ENCODE data around the gene EFS. TPM values are rescaled to one million over a fixed set of nuclear protein-coding genes. Genes with fewer than 3 reads are reported as not detected.

The EFS gene
- total and polyA plus RNA-seq, 3 donors from 2014 or later, result 7.6 to 10.5 (median 10.3) TPM

- Histone ChIP-seq H3K4me1 (peaks cover 7% of the 10 kb centered on the region), H3K27me3 (no peaks in the 10 kb centered on the region), H3K27ac (no peak overlapping the region), H3K4me3 (no peak overlapping the region), H3K9me3 (no peaks in the 10 kb centered on the region), H3K36me3 (ENCODE audit: low read depth, missing control alignments) (no peaks in the 10 kb centered on the region)
- intact Hi-C loops (cut with DNase I; ENCODE audit: low total_unique reads), result no loop called here
- TF ChIP-seq POLR2A (IDR thresholded peaks at IDR 0.05), result no peak
- TF ChIP-seq, protein P1, sequence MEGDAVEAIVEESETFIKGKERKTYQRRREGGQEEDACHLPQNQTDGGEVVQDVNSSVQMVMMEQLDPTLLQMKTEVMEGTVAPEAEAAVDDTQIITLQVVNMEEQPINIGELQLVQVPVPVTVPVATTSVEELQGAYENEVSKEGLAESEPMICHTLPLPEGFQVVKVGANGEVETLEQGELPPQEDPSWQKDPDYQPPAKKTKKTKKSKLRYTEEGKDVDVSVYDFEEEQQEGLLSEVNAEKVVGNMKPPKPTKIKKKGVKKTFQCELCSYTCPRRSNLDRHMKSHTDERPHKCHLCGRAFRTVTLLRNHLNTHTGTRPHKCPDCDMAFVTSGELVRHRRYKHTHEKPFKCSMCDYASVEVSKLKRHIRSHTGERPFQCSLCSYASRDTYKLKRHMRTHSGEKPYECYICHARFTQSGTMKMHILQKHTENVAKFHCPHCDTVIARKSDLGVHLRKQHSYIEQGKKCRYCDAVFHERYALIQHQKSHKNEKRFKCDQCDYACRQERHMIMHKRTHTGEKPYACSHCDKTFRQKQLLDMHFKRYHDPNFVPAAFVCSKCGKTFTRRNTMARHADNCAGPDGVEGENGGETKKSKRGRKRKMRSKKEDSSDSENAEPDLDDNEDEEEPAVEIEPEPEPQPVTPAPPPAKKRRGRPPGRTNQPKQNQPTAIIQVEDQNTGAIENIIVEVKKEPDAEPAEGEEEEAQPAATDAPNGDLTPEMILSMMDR (IDR thresholded peaks at IDR 0.05), result no peak
- WGBS, 2 donors, result 80 to 82% methylated on average over 8 to 11 of the region's 11 CpGs
- no peak for DNase-seq
Measured at GRCh38 chr14:23360496-23360895, 4.5 kb downstream of the EFS start.

- no peak for DNase-seq
- TF ChIP-seq, protein P1 (IDR thresholded peaks at IDR 0.05), result no peak
- no peak for TF ChIP-seq POLR2A (IDR thresholded peaks at IDR 0.05)
- H3K27me3 ChIP-seq, result no peaks in the 10 kb centered on the region
- no peak overlapping the region for H3K27ac ChIP-seq
- no peaks in the 10 kb centered on the region for H3K36me3 ChIP-seq (ENCODE audit: low read depth, missing control alignments)
- peaks cover 7% of the 10 kb centered on the region for H3K4me1 ChIP-seq
- intact Hi-C loops (cut with DNase I; ENCODE audit: low total_unique reads), result no loop called here
- WGBS, 2 donors, result 86% methylated on average over 20 to 22 of the region's 22 CpGs
- H3K9me3 ChIP-seq, result no peaks in the 10 kb centered on the region
- H3K4me3 ChIP-seq, result no peak overlapping the region
Measured at GRCh38 chr14:23359722-23360447, 5.1 kb downstream of the EFS start.

- H3K4me3 ChIP-seq, result no peak overlapping the region
- H3K9me3 ChIP-seq, result no peaks in the 10 kb centered on the region
- no peaks in the 10 kb centered on the region for H3K36me3 ChIP-seq (ENCODE audit: low read depth, missing control alignments)
- H3K27me3 ChIP-seq, result no peaks in the 10 kb centered on the region
- no peak for DNase-seq
- intact Hi-C loops (cut with DNase I; ENCODE audit: low total_unique reads), result no loop called here
- H3K27ac ChIP-seq, result no peak overlapping the region
- peaks cover 6% of the 10 kb centered on the region for H3K4me1 ChIP-seq
- 78% methylated on average over 11 of the region's 11 CpGs; no CpG with 5 or more reads in 1 of the 2 donors for WGBS, 2 donors
- TF ChIP-seq, protein P1 (IDR thresholded peaks at IDR 0.05), result no peak
- no peak for TF ChIP-seq POLR2A (IDR thresholded peaks at IDR 0.05)
Measured at GRCh38 chr14:23359167-23359626, 5.8 kb downstream of the EFS start.

DNA sequence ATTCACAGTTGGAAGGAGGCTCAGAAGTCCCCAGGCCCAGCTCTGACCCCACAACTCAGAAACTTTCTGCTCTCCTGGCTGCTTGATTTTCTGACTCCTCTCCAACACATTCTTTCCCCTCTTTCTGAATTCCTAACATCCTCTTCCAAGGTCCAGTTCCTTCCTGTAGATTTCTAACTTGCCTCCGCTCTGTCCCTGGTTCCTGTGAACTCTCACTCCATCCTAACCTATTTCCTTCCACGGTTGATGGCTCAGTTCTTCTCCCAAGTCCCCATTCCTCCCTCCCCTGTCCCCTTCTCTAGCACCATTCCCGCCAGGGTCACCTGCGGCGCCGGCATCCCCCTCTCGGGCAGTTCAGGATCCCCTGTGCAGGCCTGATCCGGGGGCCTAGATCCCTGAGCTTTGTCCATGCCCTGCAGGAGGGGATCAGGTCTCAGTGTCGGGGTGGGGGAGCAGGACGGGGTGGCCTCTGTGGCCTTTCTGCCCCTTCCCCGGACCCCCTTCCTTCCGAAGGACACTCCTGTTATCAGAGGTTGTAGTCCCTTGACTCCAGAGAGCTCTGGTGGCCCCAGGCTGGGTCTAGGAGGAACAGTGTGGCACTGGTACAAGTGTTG is 6.3 kb downstream of the EFS start:
- Histone ChIP-seq H3K27me3 (no peaks in the 10 kb centered on the region), H3K4me3 (no peak overlapping the region), H3K27ac (no peak overlapping the region), H3K9me3 (no peaks in the 10 kb centered on the region), H3K4me1 (peaks cover under 1% of the 10 kb centered on the region), H3K36me3 (ENCODE audit: low read depth, missing control alignments) (no peaks in the 10 kb centered on the region)
- no peak for TF ChIP-seq POLR2A (IDR thresholded peaks at IDR 0.05)
- TF ChIP-seq, protein P1 (IDR thresholded peaks at IDR 0.05), result no peak
- WGBS, 2 donors, result 71 to 83% methylated on average over 12 of the region's 12 CpGs
- intact Hi-C loops (cut with DNase I; ENCODE audit: low total_unique reads), result no loop called here
- no peak for DNase-seq

Data from testis (tissue), 3 donors.